Muscle of leg (tissue), 11 donors: ENCODE data around the gene ZNF48. TPM values are rescaled to one million over a fixed set of nuclear protein-coding genes. Genes with fewer than 3 reads are reported as not detected.
A peak's percentile ranks its signal among the peaks of the same experiment; 100 is the strongest.

Source experiments
- DNase-seq: peaks from one replicate; pipeline ENCODE4 v3.0.0; 2013
- H3K27ac ChIP-seq: one replicate; pipeline ENCODE4 v1.5.1; 2013; ENCODE audit warnings: mild to moderate bottlenecking, low read length, control low read depth
- H3K27me3 ChIP-seq: one replicate; pipeline ENCODE4 v1.6.1; 2013; ENCODE audit warnings: low read length; ENCODE audit not compliant: control insufficient read depth, insufficient read depth
- H3K36me3 ChIP-seq: one replicate; pipeline ENCODE4 v1.6.1; 2013; ENCODE audit warnings: low read length; ENCODE audit not compliant: control insufficient read depth, insufficient read depth
- H3K4me1 ChIP-seq: one replicate; pipeline ENCODE4 v1.6.1; 2013; ENCODE audit warnings: low read length; ENCODE audit not compliant: control insufficient read depth, insufficient read depth
- H3K4me3 ChIP-seq: one replicate; pipeline ENCODE4 v1.5.1; 2013; ENCODE audit warnings: low read length, control low read depth
- H3K9me3 ChIP-seq: replicated peaks from 2 replicates; pipeline ENCODE4 v1.6.1; 2013; ENCODE audit warnings: low read depth, low read length; ENCODE audit not compliant: control insufficient read depth
- WGBS: methylation state at CpG from one replicate; pipeline ENCODE4 v1.1.5; 2013; ENCODE audit warnings: missing lambda C conversion rate; ENCODE audit not compliant: insufficient coverage; 5-methylcytosine and 5-hydroxymethylcytosine counted together
- polyA plus RNA-seq, 8 donors: library from polyadenylated mRNA; unstranded; fragments of 120-200 nt; gene quantifications; one replicate each; pipeline versions ENCODE4 v1.2.1 to v1.2.3, GENCODE V29; 2013; ENCODE audit warnings: inconsistent platforms in 1 of 8, low replicate concordance in 1 of 8; ENCODE audit not compliant: insufficient read length in 8 of 8, insufficient read depth in 1 of 8
- total RNA-seq: library from RNA; stranded (reverse); fragments of 120-200 nt; gene quantifications from one replicate; pipeline ENCODE4 v1.2.4, GENCODE V29; 2013

The ZNF48 gene
- total and polyA plus RNA-seq, 9 donors: 5.0 to 8.3 (median 6.6) TPM

DNA sequence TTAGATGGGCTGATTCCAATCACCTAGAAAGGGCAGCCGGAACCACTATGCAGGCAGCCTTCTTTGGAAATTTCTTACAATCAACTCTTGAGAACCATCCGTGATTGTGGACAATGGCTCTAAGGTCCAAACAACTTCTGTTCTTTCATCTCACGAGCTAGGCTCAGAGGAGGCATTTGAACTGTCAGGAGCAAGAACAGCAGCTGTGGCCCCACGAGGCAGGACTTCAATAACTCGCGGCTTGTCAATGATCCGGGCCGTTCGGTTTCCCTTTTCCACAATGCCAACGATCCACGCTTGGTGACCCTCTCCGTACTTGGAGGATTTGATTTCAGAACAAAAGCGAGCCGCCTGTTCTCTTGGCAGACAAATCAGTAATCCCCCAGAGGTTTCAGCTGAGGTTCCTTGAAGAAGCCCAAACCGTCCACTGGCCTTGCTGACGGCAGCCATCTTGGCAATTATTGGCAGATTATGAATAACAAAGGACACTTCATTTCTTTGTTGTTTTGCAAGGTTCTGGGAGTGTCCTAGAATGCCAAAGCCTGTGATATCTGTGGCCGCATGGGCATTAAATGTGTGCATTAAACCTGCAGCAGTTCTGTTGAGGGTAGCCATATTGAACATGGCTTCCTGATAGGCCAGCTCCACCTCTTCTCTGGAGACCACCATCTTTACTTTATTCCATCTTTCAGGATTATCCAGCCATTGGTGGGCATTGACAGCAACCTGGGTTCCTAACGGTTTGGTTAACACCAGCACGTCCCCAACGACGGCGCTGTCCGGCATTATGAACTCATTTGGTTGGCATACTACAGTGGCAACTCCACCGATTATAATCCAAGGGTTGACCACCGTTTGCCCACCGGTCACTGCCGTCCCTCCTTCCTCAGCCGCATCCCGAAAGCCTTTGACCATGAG lies 49.3 kb downstream of the ZNF48 start:
- H3K27me3 ChIP-seq: no peaks in the 10 kb centered on the region
- H3K4me1 ChIP-seq: peaks cover 13% of the 10 kb centered on the region
- peak overlapping the region; percentile 75 for H3K4me3 ChIP-seq
- H3K9me3 ChIP-seq: no peaks in the 10 kb centered on the region
- H3K27ac ChIP-seq: peak overlapping the region; percentile 95
- WGBS: 93% methylated on average over 28 of the region's 29 CpGs
- no peak for DNase-seq
- peaks cover 11% of the 10 kb centered on the region for H3K36me3 ChIP-seq

GRCh38 chr16:30445149-30445407 lies 49.9 kb downstream of the ZNF48 start:
- Histone ChIP-seq H3K4me3 (peak overlapping the region; percentile 75), H3K36me3 (peaks cover 11% of the 10 kb centered on the region), H3K9me3 (no peaks in the 10 kb centered on the region), H3K27me3 (no peaks in the 10 kb centered on the region), H3K4me1 (peaks cover 13% of the 10 kb centered on the region), H3K27ac (peak overlapping the region; percentile 95)
- WGBS: 39% methylated on average over 11 of the region's 11 CpGs
- DNase-seq: no peak

DNA sequence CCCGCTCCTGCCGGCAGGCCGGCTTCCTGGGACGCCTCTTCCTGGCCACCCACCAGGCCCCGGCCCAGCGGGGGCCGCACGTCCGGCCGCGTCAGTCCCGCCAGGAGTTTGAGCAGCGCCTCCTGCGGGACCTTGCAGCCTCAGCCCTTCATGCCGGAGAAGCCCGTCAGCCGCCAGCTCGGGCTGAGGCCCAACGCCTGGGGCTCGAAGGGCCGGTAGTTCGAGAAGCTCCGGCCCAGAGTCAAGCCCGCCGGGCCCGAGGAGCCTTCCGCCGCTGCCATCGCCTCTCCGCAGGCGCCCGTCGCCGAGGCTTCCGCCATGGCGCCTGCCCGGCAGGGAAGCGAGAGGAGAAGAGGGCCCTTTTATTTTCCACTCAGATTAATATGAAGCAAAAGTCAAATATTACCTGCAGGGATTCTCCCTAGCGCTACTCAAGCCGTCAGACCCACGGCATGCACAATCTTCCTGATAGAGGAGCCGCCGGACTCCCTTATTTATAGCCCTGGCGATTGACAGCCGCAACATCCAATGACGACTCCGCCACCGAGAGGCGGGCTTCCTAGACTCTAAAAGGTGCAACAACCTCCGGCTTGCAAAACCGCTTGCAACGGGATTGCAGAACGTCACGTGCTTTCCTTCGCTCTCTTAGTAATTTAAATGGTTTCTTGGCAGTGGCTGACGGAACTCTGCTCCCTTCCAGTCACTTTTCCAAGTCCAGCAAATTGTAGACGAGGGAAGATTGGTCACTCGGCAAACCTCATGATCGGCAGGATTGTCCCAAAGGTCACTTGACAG lies 50.4 kb downstream of the ZNF48 start, which contains the start of gene SEPHS2:
Gene SEPHS2 (minus strand): TSS at position 467 of the 795 bp plus-strand sequence. CDS start 147 bp downstream, at position 320.
- under 1% methylated on average over 47 of the region's 59 CpGs for WGBS
- Histone ChIP-seq H3K36me3 (peaks cover 11% of the 10 kb centered on the region), H3K27ac (peak within 1 kb of the TSS; percentile 95)

DNA sequence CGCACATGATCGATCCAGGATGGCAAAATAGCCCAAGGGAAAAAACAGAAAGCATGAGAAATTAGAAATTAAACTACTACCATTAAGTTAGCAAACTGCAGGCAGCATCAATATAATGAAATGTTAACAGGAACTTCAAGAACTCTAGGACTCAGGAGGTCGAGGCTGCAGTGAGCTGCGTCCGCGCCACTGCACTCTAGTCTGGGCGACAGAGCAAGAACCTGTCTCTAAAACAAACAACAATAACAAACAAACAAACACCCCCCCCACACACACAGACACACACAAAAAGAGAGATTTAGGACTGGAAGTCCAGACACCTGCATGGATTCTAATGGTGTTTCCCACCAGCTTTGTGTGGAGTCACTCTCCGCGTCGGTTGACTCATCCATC lies 51.0 kb downstream of the ZNF48 start:
- peak overlapping the region; percentile 56 for H3K27ac ChIP-seq
- peaks cover 13% of the 10 kb centered on the region for H3K4me1 ChIP-seq
- DNase-seq: no peak
- WGBS: 80% methylated on average over 1 of the region's 10 CpGs
- no peaks in the 10 kb centered on the region for H3K9me3 ChIP-seq
- no peaks in the 10 kb centered on the region for H3K27me3 ChIP-seq
- peaks cover 11% of the 10 kb centered on the region for H3K36me3 ChIP-seq
- H3K4me3 ChIP-seq: peak overlapping the region; percentile 75

More for the DNA sequence above, 50.4 kb downstream of the ZNF48 start, which contains the start of gene SEPHS2:
- H3K9me3 ChIP-seq: no peaks in the 10 kb centered on the region
- peak within 1 kb of the TSS; percentile 75 for H3K4me3 ChIP-seq
- DNase-seq: peak; percentile 99
- H3K27me3 ChIP-seq: no peaks in the 10 kb centered on the region
- H3K4me1 ChIP-seq: peaks cover 13% of the 10 kb centered on the region

- H3K27ac ChIP-seq: no peak overlapping the region
- H3K4me1 ChIP-seq: peaks cover 13% of the 10 kb centered on the region
- WGBS: 80% methylated on average over 6 of the region's 12 CpGs
- DNase-seq: no peak
- H3K9me3 ChIP-seq: no peaks in the 10 kb centered on the region
- no peaks in the 10 kb centered on the region for H3K27me3 ChIP-seq
- H3K4me3 ChIP-seq: no peak overlapping the region
- peaks cover 11% of the 10 kb centered on the region for H3K36me3 ChIP-seq
These were observed 52.4 kb downstream of the ZNF48 start for GRCh38 chr16:30447512-30448226.

GRCh38 chr16:30449116-30449435 lies 53.9 kb downstream of the ZNF48 start:
- peaks cover 7% of the 10 kb centered on the region for H3K36me3 ChIP-seq
- DNase-seq: no peak
- H3K9me3 ChIP-seq: no peaks in the 10 kb centered on the region
- H3K4me1 ChIP-seq: peaks cover 13% of the 10 kb centered on the region
- H3K27me3 ChIP-seq: no peaks in the 10 kb centered on the region
- no peak overlapping the region for H3K27ac ChIP-seq
- 100% methylated on average over 1 of the region's 3 CpGs for WGBS
- no peak overlapping the region for H3K4me3 ChIP-seq

Other genes starting within 250 kb of the ZNF48 start
- 4.7 TPM for gene CORO1A, start 211.8 kb upstream of the ZNF48 start, total RNA-seq
- gene CORO1A, start 211.8 kb upstream of the ZNF48 start, polyA plus RNA-seq: 10 to 100 TPM; 14.1 to 28.0 (median 20.5) TPM
- gene BOLA2B, start 201.8 kb upstream of the ZNF48 start, total RNA-seq: 81.7 TPM
- gene BOLA2B, start 201.8 kb upstream of the ZNF48 start, polyA plus RNA-seq: 10 to 100 TPM; 24.0 to 34.6 (median 30.5) TPM
- gene SLX1A, start 201.5 kb upstream of the ZNF48 start, total RNA-seq: 11.9 TPM
- gene SLX1A, start 201.5 kb upstream of the ZNF48 start, polyA plus RNA-seq: 10 to 100 TPM; 11.1 to 27.3 (median 17.7) TPM
- 6.3 TPM for gene SULT1A3, start 196.2 kb upstream of the ZNF48 start, total RNA-seq
- gene SULT1A3, start 196.2 kb upstream of the ZNF48 start, polyA plus RNA-seq: 1 to 10 TPM; 2.2 to 6.5 (median 4.2) TPM
- gene NPIPB13, start 146.9 kb upstream of the ZNF48 start, total RNA-seq: 2.8 TPM
- 1 to 10 TPM; 1.8 to 8.3 (median 4.5) TPM for gene NPIPB13, start 146.9 kb upstream of the ZNF48 start, polyA plus RNA-seq
- gene CD2BP2, start 40.1 kb upstream of the ZNF48 start, total RNA-seq: 34.0 TPM
- 10 to 100 TPM; 32.3 to 44.2 (median 38.8) TPM for gene CD2BP2, start 40.1 kb upstream of the ZNF48 start, polyA plus RNA-seq
- gene TBC1D10B, start 24.9 kb upstream of the ZNF48 start, total RNA-seq: 16.9 TPM
- gene TBC1D10B, start 24.9 kb upstream of the ZNF48 start, polyA plus RNA-seq: 10 to 100 TPM; 27.4 to 38.9 (median 33.5) TPM
- gene MYL11, start 20.6 kb upstream of the ZNF48 start, total RNA-seq: 10,279 TPM
- gene MYL11, start 20.6 kb upstream of the ZNF48 start, polyA plus RNA-seq: 1,000 to 10,000 TPM; 4,424 to 9,154 (median 7,934) TPM
- gene SEPTIN1, start 12.9 kb upstream of the ZNF48 start, total RNA-seq: 0.18 TPM
- gene SEPTIN1, start 12.9 kb upstream of the ZNF48 start, polyA plus RNA-seq: 1 to 10 TPM; 1.5 to 4.7 (median 2.5) TPM
- 6.9 TPM for gene ZNF771, start 12.2 kb downstream of the ZNF48 start, total RNA-seq
- 1 to 10 TPM; 4.4 to 8.1 (median 7.0) TPM for gene ZNF771, start 12.2 kb downstream of the ZNF48 start, polyA plus RNA-seq
- gene DCTPP1, start 34.6 kb downstream of the ZNF48 start, total RNA-seq: 13.0 TPM
- 10 to 100 TPM; 30.1 to 36.5 (median 34.0) TPM for gene DCTPP1, start 34.6 kb downstream of the ZNF48 start, polyA plus RNA-seq
- 3.5 TPM for gene SEPHS2, start 50.5 kb downstream of the ZNF48 start, total RNA-seq
- 10 to 100 TPM; 15.3 to 19.8 (median 16.6) TPM for gene SEPHS2, start 50.5 kb downstream of the ZNF48 start, polyA plus RNA-seq
- 0.89 TPM for gene ITGAL, start 77.3 kb downstream of the ZNF48 start, total RNA-seq
- gene ITGAL, start 77.3 kb downstream of the ZNF48 start, polyA plus RNA-seq: 1 to 10 TPM; 1.4 to 2.8 (median 2.2) TPM
- gene ZNF768, start 131.1 kb downstream of the ZNF48 start, total RNA-seq: 25.9 TPM
- 10 to 100 TPM; 28.1 to 35.0 (median 31.4) TPM for gene ZNF768, start 131.1 kb downstream of the ZNF48 start, polyA plus RNA-seq
- gene ZNF747, start 139.4 kb downstream of the ZNF48 start, total RNA-seq: 8.2 TPM
- gene ZNF747, start 139.4 kb downstream of the ZNF48 start, polyA plus RNA-seq: 1 to 10 TPM; 5.9 to 7.8 (median 7.2) TPM
- 5.2 TPM for gene ZNF764, start 163.0 kb downstream of the ZNF48 start, total RNA-seq
- 1 to 10 TPM; 6.1 to 9.7 (median 7.9) TPM for gene ZNF764, start 163.0 kb downstream of the ZNF48 start, polyA plus RNA-seq
- gene ZNF688, start 176.3 kb downstream of the ZNF48 start, total RNA-seq: 10.6 TPM
- gene ZNF688, start 176.3 kb downstream of the ZNF48 start, polyA plus RNA-seq: 10 to 100 TPM in 3 of 8 donors, 1 to 10 TPM in 5; 7.0 to 14.6 (median 9.3) TPM
- 9.7 TPM for gene ZNF785, start 190.3 kb downstream of the ZNF48 start, total RNA-seq
- gene ZNF785, start 190.3 kb downstream of the ZNF48 start, polyA plus RNA-seq: 10 to 100 TPM; 10.1 to 16.6 (median 12.3) TPM
- 5.8 TPM for gene ZNF689, start 215.0 kb downstream of the ZNF48 start, total RNA-seq
- gene ZNF689, start 215.0 kb downstream of the ZNF48 start, polyA plus RNA-seq: 1 to 10 TPM; 7.0 to 8.7 (median 7.6) TPM